HG03439 (cell line): ENCODE measurements around the gene PSTK.

ENCODE experiments used
- ATAC-seq: cut with Tn5 transposase; IDR thresholded peaks from one replicate; pipeline ENCODE4 v1.9.1; 2021; ENCODE audit warnings: mild to moderate bottlenecking, moderate library complexity; ENCODE audit not compliant: unreplicated experiment

The PSTK gene, protein sequence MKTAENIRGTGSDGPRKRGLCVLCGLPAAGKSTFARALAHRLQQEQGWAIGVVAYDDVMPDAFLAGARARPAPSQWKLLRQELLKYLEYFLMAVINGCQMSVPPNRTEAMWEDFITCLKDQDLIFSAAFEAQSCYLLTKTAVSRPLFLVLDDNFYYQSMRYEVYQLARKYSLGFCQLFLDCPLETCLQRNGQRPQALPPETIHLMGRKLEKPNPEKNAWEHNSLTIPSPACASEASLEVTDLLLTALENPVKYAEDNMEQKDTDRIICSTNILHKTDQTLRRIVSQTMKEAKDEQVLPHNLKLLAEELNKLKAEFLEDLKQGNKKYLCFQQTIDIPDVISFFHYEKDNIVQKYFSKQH

GRCh38 chr10:122980209-122981065 is at the start of gene PSTK:
PSTK (plus strand) TSS chr10:122980401; CDS start chr10:122980480, 79 bp downstream.
- ATAC-seq = peak; percentile 95

DNA sequence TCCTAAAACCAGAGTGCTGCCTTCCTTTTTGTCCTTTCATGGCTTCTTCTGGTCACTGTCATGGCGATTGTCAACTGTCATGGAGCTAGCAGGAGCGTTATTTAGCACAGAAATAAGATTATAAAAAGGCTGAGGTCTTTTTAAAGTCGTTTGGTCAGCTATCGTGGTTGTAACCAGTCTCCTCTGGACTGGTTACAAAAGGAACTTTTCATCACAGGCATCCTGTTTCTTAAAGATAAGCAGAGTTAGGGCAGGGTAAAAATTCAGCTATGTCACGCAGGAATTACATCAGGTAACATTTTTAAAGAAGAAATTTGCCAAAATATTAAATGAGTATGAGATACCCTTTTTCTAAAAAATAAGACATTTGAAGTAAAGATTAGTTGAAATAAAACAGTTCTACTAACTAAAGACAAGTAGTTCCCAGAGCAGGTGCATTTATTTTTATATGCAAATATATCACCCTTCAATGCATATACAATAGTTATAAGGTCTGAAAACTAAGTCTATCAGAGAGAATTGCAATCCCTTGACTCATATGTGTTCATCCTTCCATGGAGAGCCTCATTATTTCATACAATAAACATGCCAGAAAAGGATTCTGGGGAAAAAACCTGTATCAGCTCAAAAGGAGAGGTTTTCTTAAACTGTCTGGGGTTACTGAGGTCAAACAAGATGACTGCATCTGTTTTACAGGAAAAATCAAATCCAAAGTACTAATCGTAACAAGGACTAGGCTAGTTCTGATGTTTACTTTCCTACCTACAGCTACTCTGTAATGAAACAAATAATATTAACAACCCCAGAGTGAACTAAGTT is 48.9 kb upstream of the PSTK start:
- ATAC-seq = no peak

DNA sequence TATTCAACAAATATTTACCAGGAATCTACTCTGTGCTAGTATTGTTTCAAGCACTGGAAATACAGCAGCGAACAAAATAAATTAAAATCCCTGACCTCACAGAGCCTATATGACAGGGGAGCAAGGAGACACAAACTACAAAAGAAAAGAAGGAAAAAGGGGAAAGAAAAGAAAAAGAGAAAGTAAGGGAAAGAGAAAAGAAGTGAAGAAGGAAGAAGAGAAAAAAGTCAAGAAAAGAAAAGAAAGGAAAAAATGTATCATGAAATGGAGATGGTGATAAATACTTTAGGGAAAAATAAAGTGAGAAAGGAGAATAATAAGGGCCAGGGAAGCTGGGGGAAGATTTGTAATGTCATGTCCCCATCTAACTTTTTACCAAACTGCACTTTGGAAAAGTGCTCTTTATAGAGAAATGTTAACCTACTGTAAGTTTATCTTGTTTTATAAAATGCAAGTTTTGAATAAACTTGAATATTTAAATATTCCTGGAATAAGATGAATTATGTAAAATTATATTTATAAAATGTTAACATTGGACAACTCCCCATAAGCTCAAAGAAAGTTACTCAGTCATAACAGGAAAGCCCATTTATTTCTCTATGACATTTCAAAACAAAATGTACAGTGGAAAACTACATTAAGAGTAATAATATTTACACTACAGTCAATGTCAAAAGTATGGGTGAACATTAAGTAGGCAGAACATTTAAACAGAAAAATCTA is 40.9 kb upstream of the PSTK start:
- no peak for ATAC-seq

DNA sequence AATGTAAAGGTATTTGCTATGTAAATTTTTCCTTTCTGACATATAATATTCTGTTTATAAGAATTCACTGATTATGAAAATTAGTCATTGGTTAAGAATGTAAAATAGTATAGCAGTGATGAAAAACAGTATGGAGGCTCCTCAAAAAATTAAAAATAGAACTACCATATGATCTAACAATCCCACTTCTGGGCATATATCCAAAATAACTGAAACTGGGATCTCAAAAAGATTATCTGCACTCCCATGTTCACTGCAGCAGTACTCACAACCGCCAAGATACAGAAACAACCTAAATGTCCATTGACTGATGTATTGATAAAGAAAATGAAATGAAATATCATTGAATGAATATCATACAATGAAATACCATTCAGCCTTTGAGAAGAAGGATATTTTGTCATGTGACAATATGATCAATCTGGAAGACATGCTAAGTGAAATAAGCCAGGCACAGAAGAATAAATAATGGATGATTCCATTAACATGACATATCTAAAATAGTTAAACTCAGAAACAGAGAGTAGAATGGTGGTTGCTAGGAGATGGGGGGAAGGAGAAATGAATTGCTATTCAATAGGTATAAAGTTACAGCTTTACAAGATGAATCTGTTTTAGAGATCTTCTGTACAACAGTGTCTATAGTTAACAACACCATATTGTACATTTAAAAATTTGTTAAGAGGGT is 40.2 kb upstream of the PSTK start:
- ATAC-seq = no peak

GRCh38 chr10:122949296-122949695 is 30.9 kb upstream of the PSTK start:
- no peak for ATAC-seq

DNA sequence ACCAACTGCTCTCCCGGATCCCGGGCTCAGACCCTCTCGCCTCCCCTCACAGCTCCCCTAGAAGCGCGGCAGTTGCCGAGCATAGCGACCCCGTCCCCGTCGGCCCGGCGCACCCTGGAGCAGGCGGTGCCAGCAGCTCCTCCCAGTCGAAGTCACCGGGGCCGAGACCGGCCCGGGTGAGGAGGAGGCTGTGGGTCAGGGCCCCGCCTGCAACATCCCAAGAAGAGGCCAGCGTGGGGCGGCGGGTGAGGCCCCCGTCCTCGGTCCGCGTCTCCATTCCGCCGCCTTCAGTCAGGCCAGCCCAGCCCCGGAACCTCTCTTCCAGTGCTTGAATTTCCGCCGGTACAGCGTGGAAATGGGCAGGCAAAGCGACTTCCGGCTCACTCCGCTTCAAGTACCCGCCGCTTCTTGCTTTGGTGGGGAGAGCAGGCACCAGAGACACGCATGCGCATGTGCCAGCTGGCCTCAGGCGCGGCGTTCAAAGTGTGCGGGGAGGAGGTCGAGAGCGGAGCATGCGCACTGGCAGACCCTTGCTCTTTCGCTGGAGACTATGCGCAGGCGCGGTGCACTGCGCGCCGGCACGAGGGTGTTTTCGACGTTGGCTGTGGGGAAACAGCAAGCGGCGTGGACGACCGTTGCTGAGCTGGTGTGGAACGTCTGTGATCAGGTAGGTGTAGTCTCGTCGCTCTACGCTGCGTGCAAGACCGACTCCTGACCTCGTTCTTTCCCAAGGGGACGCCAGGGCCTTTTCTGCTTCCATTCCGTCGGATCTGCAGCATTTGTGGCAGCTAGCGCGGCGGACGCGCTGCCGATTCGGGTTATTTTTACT is 26.1 kb upstream of the PSTK start, which contains the start of gene C10orf88:
C10orf88 (minus strand) TSS at position 326 of the 829 bp plus-strand sequence; CDS start at position 277, 49 bp downstream.
- ATAC-seq = peak; percentile 99

- no peak for ATAC-seq
Observed at GRCh38 chr10:122954731-122955050, 25.5 kb upstream of the PSTK start.

GRCh38 chr10:122955892-122956291 is 24.3 kb upstream of the PSTK start:
- ATAC-seq = no peak

- ATAC-seq = no peak
Observed at GRCh38 chr10:122957474-122957873, 22.7 kb upstream of the PSTK start.

DNA sequence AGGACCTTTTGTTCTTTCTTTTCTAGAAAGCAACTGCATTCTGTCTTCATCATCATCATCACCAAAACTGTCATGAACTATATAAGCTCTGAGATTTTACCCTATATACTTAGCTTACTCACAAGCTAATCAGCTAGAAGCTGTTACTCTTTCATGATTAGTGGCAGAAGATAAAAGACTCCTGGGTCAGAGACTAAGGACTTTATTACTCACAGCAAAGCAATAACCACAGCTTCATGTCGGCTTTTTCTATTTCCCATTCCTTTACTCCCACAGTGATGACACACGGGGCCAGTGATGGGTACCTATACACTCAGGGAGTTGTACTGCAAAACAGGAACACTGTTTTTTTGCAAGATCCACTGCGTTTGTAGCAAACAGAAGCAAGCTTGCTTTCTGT is 17.8 kb upstream of the PSTK start:
- ATAC-seq = no peak

DNA sequence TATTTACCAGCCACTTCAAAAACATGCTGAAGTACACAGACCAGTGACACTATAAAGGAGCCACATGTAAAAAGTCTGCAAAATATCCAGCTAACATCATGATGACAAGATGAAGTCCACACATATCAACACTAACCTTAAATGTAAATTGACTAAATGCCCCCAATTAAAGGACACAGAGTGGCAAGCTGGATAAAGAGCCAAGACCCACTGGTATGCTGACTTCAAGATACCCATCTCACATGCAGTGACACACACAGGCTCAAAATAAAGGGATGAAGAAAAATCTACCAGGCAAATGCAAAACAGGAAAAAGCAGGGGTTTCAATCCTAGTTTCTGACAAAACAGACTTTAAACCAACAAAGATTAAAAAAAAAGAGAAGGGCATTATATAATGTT is 13.3 kb upstream of the PSTK start:
- ATAC-seq = no peak

DNA sequence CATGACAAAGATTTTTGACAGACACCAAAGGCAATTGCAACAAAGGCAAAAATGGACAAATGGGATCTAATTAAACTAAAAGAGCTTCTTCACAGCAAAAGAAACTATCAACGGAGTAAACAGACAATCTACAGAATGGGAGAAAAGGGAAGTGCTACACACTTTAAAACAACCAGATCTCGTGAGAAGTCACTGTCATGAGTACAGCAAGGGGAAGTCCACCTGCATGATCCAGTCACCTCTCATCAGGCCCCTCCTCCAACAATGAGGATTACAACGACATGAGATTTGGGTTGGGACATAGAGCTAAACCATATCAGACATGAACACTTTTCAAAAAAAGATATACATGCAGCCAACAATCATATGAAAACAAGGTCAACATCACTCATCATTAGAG is 11.5 kb upstream of the PSTK start:
- ATAC-seq = no peak

DNA sequence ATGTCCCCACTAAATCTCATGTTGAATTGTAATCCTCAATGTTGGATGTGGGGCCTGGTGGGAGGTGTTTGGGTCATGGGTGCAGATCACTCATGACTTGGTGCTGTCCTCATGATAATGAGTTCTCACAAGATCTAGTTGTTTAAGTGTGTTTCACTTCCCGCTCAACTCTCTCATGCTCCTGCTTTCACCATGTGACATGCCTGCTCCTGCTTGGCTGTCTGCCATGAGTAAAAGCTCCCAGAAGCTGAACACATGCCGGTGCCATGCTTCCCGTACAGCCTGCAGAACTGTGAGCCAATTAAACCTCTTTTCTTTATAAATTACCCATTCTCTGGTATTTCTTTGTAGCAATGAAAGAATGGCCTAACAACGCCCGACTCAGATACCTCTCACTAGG is 6.2 kb upstream of the PSTK start:
- no peak for ATAC-seq

GRCh38 chr10:122974543-122975064 is 5.6 kb upstream of the PSTK start:
- ATAC-seq = no peak

DNA sequence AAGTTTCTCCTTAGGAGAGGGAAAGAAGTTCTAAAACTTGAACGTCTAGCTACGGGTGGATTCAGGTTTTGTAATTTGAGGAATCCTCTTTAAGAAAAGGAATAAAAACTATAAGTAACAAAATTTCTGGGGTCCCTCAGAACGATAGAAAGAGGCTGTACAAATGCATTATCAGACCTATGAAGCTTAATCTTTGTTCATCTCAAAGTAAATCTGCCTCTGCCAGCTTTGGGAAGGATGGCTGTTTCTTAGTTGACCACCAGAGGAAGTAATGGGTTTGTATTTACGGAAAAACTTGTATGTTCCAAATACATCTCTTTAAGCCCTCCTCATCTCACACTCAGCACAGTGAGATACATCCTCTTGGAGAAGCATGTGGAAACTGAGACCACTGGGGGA is 864 bp downstream of the PSTK start:
- ATAC-seq = no peak

GRCh38 chr10:122983898-122984297 is 3.7 kb downstream of the PSTK start:
- no peak for ATAC-seq

- ATAC-seq = no peak
Observed at GRCh38 chr10:122984708-122985107, 4.5 kb downstream of the PSTK start.

- no peak for ATAC-seq
Observed at GRCh38 chr10:122986335-122986734, 6.1 kb downstream of the PSTK start.

GRCh38 chr10:122988501-122988900 is 8.3 kb downstream of the PSTK start:
- ATAC-seq = no peak
